ENCODE measurements around the gene RPS15A.
"Not testable (repeated sequence)": the region's sequence is repeated elsewhere in the genome, so short reads cannot be mapped to it uniquely, and the experiment has no call there.

RPS15A gene

GRCh38 chr16:18759598-18760520 is 30.3 kb downstream of the RPS15A start:
- H4K20me1 ChIP-seq (ENCODE audit: low read depth, low read length); H3K79me2 ChIP-seq (ENCODE audit: insufficient read depth, low read length); H3K36me3 ChIP-seq (ENCODE audit: low read length); H3K4me3 ChIP-seq (ENCODE audit: insufficient read depth, low read length, poor library complexity, severe bottlenecking); H3K27ac ChIP-seq (ENCODE audit: low read depth, low read length); H2AFZ ChIP-seq (ENCODE audit: low read depth, low read length, severe bottlenecking); H3K4me2 ChIP-seq (ENCODE audit: low read depth, low read length, poor library complexity, severe bottlenecking); H3K27me3 ChIP-seq (ENCODE audit: low read length); H3K9me2 ChIP-seq (replicated peaks; ENCODE audit: insufficient read depth, low read length); H3K9ac ChIP-seq (ENCODE audit: low read length); H3F3A ChIP-seq (ENCODE audit: insufficient read depth); H3K9me3 ChIP-seq (ENCODE audit: insufficient read depth, low read length): not testable (repeated sequence)

DNA sequence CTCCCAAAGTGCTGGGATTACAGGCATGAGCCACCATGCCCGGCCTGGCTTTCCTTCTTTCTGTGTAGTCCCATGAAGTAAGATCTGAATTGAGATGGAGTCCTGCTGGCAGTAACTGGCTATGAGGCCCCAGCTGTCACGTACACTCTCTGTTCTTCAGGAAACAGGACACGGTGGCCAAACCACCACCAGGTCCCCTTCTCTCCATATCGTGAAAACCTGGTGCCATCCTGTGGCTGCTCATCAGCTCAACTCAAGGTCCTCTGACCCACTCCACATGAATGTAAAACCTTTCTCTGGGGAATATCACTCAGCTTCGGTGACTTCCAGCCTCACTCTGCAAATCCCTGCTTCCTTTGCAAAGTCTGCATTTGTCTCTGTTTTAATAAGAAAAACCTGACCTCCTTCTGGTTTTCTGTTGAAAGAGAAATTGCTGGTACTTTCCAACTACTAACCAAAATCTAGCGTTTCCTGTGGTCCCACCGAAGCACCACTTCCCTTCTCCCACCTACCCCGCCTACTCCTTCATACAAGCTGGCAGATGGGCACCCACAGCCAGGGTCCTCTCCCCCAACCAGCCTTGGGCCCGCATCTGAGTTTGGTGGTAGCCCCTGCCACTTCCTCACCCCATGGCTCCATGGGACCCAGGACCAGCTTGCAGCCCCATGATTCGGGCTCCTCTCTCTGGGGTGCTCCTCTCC is 32.0 kb downstream of the RPS15A start:
- H3K9me3 ChIP-seq (ENCODE audit: insufficient read depth, low read length); H3K36me3 ChIP-seq (ENCODE audit: low read length); H3K27ac ChIP-seq (ENCODE audit: low read depth, low read length); H3K9ac ChIP-seq (ENCODE audit: low read length); H3K9me2 ChIP-seq (replicated peaks; ENCODE audit: insufficient read depth, low read length); H3K4me3 ChIP-seq (ENCODE audit: insufficient read depth, low read length, poor library complexity, severe bottlenecking); H4K20me1 ChIP-seq (ENCODE audit: low read depth, low read length); H3K27me3 ChIP-seq (ENCODE audit: low read length); H2AFZ ChIP-seq (ENCODE audit: low read depth, low read length, severe bottlenecking); H3F3A ChIP-seq (ENCODE audit: insufficient read depth); H3K79me2 ChIP-seq (ENCODE audit: insufficient read depth, low read length); H3K4me2 ChIP-seq (ENCODE audit: low read depth, low read length, poor library complexity, severe bottlenecking): not testable (repeated sequence)

- not testable (repeated sequence) for H4K20me1 ChIP-seq (ENCODE audit: low read depth, low read length); H3F3A ChIP-seq (ENCODE audit: insufficient read depth); H3K9ac ChIP-seq (ENCODE audit: low read length); H3K79me2 ChIP-seq (ENCODE audit: insufficient read depth, low read length); H3K9me2 ChIP-seq (replicated peaks; ENCODE audit: insufficient read depth, low read length); H3K4me2 ChIP-seq (ENCODE audit: low read depth, low read length, poor library complexity, severe bottlenecking); H2AFZ ChIP-seq (ENCODE audit: low read depth, low read length, severe bottlenecking); H3K27ac ChIP-seq (ENCODE audit: low read depth, low read length); H3K4me3 ChIP-seq (ENCODE audit: insufficient read depth, low read length, poor library complexity, severe bottlenecking); H3K9me3 ChIP-seq (ENCODE audit: insufficient read depth, low read length); H3K27me3 ChIP-seq (ENCODE audit: low read length); H3K36me3 ChIP-seq (ENCODE audit: low read length)
Observed at GRCh38 chr16:18756639-18757038, 33.5 kb downstream of the RPS15A start.

GRCh38 chr16:18742870-18743269 is 47.3 kb downstream of the RPS15A start:
- H3K27me3 ChIP-seq (ENCODE audit: low read length); H3F3A ChIP-seq (ENCODE audit: insufficient read depth); H3K9me3 ChIP-seq (ENCODE audit: insufficient read depth, low read length); H3K9me2 ChIP-seq (replicated peaks; ENCODE audit: insufficient read depth, low read length); H3K4me2 ChIP-seq (ENCODE audit: low read depth, low read length, poor library complexity, severe bottlenecking); H3K36me3 ChIP-seq (ENCODE audit: low read length); H3K9ac ChIP-seq (ENCODE audit: low read length); H4K20me1 ChIP-seq (ENCODE audit: low read depth, low read length); H3K27ac ChIP-seq (ENCODE audit: low read depth, low read length); H3K79me2 ChIP-seq (ENCODE audit: insufficient read depth, low read length); H2AFZ ChIP-seq (ENCODE audit: low read depth, low read length, severe bottlenecking); H3K4me3 ChIP-seq (ENCODE audit: insufficient read depth, low read length, poor library complexity, severe bottlenecking): not testable (repeated sequence)

- H4K20me1 ChIP-seq (ENCODE audit: low read depth, low read length); H3K4me2 ChIP-seq (ENCODE audit: low read depth, low read length, poor library complexity, severe bottlenecking); H3K79me2 ChIP-seq (ENCODE audit: insufficient read depth, low read length); H3F3A ChIP-seq (ENCODE audit: insufficient read depth); H3K36me3 ChIP-seq (ENCODE audit: low read length); H3K9ac ChIP-seq (ENCODE audit: low read length); H3K27me3 ChIP-seq (ENCODE audit: low read length); H3K9me2 ChIP-seq (replicated peaks; ENCODE audit: insufficient read depth, low read length); H3K4me3 ChIP-seq (ENCODE audit: insufficient read depth, low read length, poor library complexity, severe bottlenecking); H3K9me3 ChIP-seq (ENCODE audit: insufficient read depth, low read length); H3K27ac ChIP-seq (ENCODE audit: low read depth, low read length); H2AFZ ChIP-seq (ENCODE audit: low read depth, low read length, severe bottlenecking): not testable (repeated sequence)
Observed at GRCh38 chr16:18740027-18740426, 50.1 kb downstream of the RPS15A start.

GRCh38 chr16:18738768-18739167 is 51.4 kb downstream of the RPS15A start:
- H3K9ac ChIP-seq (ENCODE audit: low read length); H3K27me3 ChIP-seq (ENCODE audit: low read length); H3K9me3 ChIP-seq (ENCODE audit: insufficient read depth, low read length); H3K9me2 ChIP-seq (replicated peaks; ENCODE audit: insufficient read depth, low read length); H3K79me2 ChIP-seq (ENCODE audit: insufficient read depth, low read length); H3F3A ChIP-seq (ENCODE audit: insufficient read depth); H2AFZ ChIP-seq (ENCODE audit: low read depth, low read length, severe bottlenecking); H3K27ac ChIP-seq (ENCODE audit: low read depth, low read length); H3K4me3 ChIP-seq (ENCODE audit: insufficient read depth, low read length, poor library complexity, severe bottlenecking); H3K36me3 ChIP-seq (ENCODE audit: low read length); H4K20me1 ChIP-seq (ENCODE audit: low read depth, low read length); H3K4me2 ChIP-seq (ENCODE audit: low read depth, low read length, poor library complexity, severe bottlenecking): not testable (repeated sequence)

GRCh38 chr16:18734279-18734678 is 55.9 kb downstream of the RPS15A start:
- not testable (repeated sequence) for H3K9me2 ChIP-seq (replicated peaks; ENCODE audit: insufficient read depth, low read length); H3K9me3 ChIP-seq (ENCODE audit: insufficient read depth, low read length); H3K27me3 ChIP-seq (ENCODE audit: low read length)

More at GRCh38 chr16:18734279-18734678, 55.9 kb downstream of the RPS15A start:
- H3K36me3 ChIP-seq (ENCODE audit: low read length); H3K4me2 ChIP-seq (ENCODE audit: low read depth, low read length, poor library complexity, severe bottlenecking); H3K27ac ChIP-seq (ENCODE audit: low read depth, low read length); H3K79me2 ChIP-seq (ENCODE audit: insufficient read depth, low read length); H3K9ac ChIP-seq (ENCODE audit: low read length); H3K4me3 ChIP-seq (ENCODE audit: insufficient read depth, low read length, poor library complexity, severe bottlenecking); H3F3A ChIP-seq (ENCODE audit: insufficient read depth); H4K20me1 ChIP-seq (ENCODE audit: low read depth, low read length); H2AFZ ChIP-seq (ENCODE audit: low read depth, low read length, severe bottlenecking): not testable (repeated sequence)
